Body of pancreas (tissue), 4 donors: ENCODE results near the gene IL18R1.

Experiments
- POLR2A ChIP-seq, 3 donors: fragments of 450-650 bp; IDR thresholded peaks; one replicate each; pipeline ENCODE4 v1.6.1; 2016; ENCODE audit warnings: antibody characterized with exemption in 3 of 3, mild to moderate bottlenecking in 2 of 3
- TF ChIP-seq, protein P1 (sequence below), 7 experiments: fragments of 450-650 bp in 4 of 7; fragments of 200-600 bp in 3 of 7; sonication (generic) in 3 of 7; IDR thresholded peaks; one replicate each; pipeline ENCODE4 v1.5.1; 2016 to 2019; ENCODE audit warnings: antibody characterized with exemption in 7 of 7

GRCh38 chr2:102392096-102392495, 36.5 kb downstream of the IL18R1 start:
- TF ChIP-seq, protein P1, sequence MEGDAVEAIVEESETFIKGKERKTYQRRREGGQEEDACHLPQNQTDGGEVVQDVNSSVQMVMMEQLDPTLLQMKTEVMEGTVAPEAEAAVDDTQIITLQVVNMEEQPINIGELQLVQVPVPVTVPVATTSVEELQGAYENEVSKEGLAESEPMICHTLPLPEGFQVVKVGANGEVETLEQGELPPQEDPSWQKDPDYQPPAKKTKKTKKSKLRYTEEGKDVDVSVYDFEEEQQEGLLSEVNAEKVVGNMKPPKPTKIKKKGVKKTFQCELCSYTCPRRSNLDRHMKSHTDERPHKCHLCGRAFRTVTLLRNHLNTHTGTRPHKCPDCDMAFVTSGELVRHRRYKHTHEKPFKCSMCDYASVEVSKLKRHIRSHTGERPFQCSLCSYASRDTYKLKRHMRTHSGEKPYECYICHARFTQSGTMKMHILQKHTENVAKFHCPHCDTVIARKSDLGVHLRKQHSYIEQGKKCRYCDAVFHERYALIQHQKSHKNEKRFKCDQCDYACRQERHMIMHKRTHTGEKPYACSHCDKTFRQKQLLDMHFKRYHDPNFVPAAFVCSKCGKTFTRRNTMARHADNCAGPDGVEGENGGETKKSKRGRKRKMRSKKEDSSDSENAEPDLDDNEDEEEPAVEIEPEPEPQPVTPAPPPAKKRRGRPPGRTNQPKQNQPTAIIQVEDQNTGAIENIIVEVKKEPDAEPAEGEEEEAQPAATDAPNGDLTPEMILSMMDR (IDR thresholded peaks at IDR 0.05): no peak
- TF ChIP-seq POLR2A (IDR thresholded peaks at IDR 0.05): no peak
